Measurements from ENCODE around the gene ZNF436. TPM values are rescaled to one million over a fixed set of nuclear protein-coding genes. Genes with fewer than 3 reads are reported as not detected.
"Not testable (repeated sequence)": the region's sequence is repeated elsewhere in the genome, so short reads cannot be mapped to it uniquely, and the experiment has no call there.

ZNF436 gene
- polyA plus RNA-seq, 1 donor (not counting 4 experiments of a cell fraction or from before 2014, with no cell fraction given), result 12.6 TPM

DNA sequence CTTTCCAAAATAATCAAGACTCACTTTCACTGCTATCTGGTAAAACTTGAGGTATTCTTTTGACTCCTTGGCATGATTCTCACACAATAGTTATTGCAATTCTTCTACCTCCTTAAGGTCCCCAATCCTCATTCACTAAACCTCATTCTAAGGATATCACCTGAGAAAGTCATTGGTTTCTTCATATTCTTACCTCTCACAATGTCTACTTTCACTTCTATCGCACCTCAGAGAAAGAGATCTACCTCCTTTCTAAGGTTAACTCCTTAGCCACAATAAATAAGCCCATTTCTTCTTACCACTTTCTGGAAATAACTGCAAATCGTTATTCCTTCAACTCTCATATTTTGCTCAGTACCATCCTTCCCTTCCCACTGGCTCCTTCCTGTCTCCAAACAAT is 44.2 kb downstream of the ZNF436 start:
- Histone ChIP-seq H3K36me3 (ENCODE audit: control insufficient read depth in 2 of 2, extremely low read depth in 1 of 2, insufficient read depth in 2 of 2, low read length in 2 of 2) (peaks cover 11 to 39% of the 10 kb centered on the region in 2 experiments), H3K4me1 (ENCODE audit: control insufficient read depth, extremely low read depth, insufficient read depth, low read length) (peaks cover 7% of the 10 kb centered on the region), H3K4me3 (ENCODE audit: control insufficient read depth in 2 of 3, extremely low read depth in 1 of 3, insufficient read depth in 2 of 3, low read depth in 1 of 3, low read length in 3 of 3) (no peak overlapping the region), H3K27ac (ENCODE audit: control insufficient read depth, insufficient read depth, low read length) (no peak overlapping the region), H4K20me1 (ENCODE audit: control insufficient read depth, extremely low read depth, insufficient read depth, low read length) (peaks cover 10% of the 10 kb centered on the region), H3K27me3 (ENCODE audit: control insufficient read depth, extremely low read depth, insufficient read depth, low read length) (no peaks in the 10 kb centered on the region), H2AFZ (ENCODE audit: control insufficient read depth, low read length) (no peak overlapping the region), H3K9ac (ENCODE audit: control insufficient read depth, extremely low read depth, insufficient read depth, low read length) (no peak overlapping the region), H3K9me1 (ENCODE audit: control insufficient read depth, extremely low read depth, insufficient read depth, low read length) (peaks cover 2% of the 10 kb centered on the region), H3K79me2 (ENCODE audit: control insufficient read depth, insufficient read depth, low read length) (peaks cover 66% of the 10 kb centered on the region), H3K9me3 (ENCODE audit: control insufficient read depth, low read depth, low read length) (no peaks in the 10 kb centered on the region), H3K4me2 (ENCODE audit: control insufficient read depth, extremely low read depth, insufficient read depth, low read depth, low read length) (no peak overlapping the region)
- dilution Hi-C loops (cut with MboI; ENCODE audit: extremely low pct_ligation_motif_present, low sequenced_read_pairs), result no loop called here
- FAIRE-seq, result no peak
- TF ChIP-seq, protein P1, sequence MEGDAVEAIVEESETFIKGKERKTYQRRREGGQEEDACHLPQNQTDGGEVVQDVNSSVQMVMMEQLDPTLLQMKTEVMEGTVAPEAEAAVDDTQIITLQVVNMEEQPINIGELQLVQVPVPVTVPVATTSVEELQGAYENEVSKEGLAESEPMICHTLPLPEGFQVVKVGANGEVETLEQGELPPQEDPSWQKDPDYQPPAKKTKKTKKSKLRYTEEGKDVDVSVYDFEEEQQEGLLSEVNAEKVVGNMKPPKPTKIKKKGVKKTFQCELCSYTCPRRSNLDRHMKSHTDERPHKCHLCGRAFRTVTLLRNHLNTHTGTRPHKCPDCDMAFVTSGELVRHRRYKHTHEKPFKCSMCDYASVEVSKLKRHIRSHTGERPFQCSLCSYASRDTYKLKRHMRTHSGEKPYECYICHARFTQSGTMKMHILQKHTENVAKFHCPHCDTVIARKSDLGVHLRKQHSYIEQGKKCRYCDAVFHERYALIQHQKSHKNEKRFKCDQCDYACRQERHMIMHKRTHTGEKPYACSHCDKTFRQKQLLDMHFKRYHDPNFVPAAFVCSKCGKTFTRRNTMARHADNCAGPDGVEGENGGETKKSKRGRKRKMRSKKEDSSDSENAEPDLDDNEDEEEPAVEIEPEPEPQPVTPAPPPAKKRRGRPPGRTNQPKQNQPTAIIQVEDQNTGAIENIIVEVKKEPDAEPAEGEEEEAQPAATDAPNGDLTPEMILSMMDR (optimal IDR thresholded peaks at IDR 0.05 in 1 of 3, IDR thresholded peaks at IDR 0.05 in 1 of 3, conservative IDR thresholded peaks at IDR 0.05 in 1 of 3; ENCODE audit: extremely low read depth in 1 of 3, insufficient read depth in 2 of 3, low read length in 3 of 3), result no peak
- TF ChIP-seq EZH2 (IDR thresholded peaks at IDR 0.05; ENCODE audit: low read length), result no peak
- DNase-seq (ENCODE audit: low read depth, low spot score), result no peak

DNA sequence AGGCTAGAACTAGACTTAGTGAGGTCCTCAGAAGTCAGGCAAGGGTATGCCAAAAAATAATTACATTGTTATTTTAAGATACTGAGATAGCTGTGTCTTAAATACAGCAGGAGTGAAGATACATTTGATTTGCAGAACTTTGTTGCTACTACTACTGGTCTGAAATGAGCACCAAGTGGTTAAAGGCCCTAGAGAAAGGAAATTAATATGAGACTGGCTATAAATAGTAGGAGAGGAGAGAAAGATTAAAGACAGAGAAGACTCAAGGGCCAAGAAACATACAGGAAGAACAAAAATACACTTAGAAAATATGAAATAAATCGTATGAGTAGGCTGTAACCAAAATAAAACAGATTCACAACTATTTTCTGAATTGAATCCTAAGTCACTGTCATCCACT is 46.9 kb downstream of the ZNF436 start:
- H3K4me1 ChIP-seq (ENCODE audit: control insufficient read depth, extremely low read depth, insufficient read depth, low read length), result no peaks in the 10 kb centered on the region
- no peak overlapping the region for H2AFZ ChIP-seq (ENCODE audit: control insufficient read depth, low read length)
- dilution Hi-C loops (cut with MboI; ENCODE audit: extremely low pct_ligation_motif_present, low sequenced_read_pairs), result no loop called here
- H3K9me3 ChIP-seq (ENCODE audit: control insufficient read depth, low read depth, low read length), result no peaks in the 10 kb centered on the region
- no peak overlapping the region for H3K27ac ChIP-seq (ENCODE audit: control insufficient read depth, insufficient read depth, low read length)
- peaks cover 17 to 50% of the 10 kb centered on the region in 2 experiments for H3K36me3 ChIP-seq (ENCODE audit: control insufficient read depth in 2 of 2, extremely low read depth in 1 of 2, insufficient read depth in 2 of 2, low read length in 2 of 2)
- H3K9me1 ChIP-seq (ENCODE audit: control insufficient read depth, extremely low read depth, insufficient read depth, low read length), result no peaks in the 10 kb centered on the region
- H3K9ac ChIP-seq (ENCODE audit: control insufficient read depth, extremely low read depth, insufficient read depth, low read length), result no peak overlapping the region
- FAIRE-seq (no peak), DNase-seq (ENCODE audit: low read depth, low spot score) (no peak)
- TF ChIP-seq, protein P1 (optimal IDR thresholded peaks at IDR 0.05 in 1 of 3, IDR thresholded peaks at IDR 0.05 in 1 of 3, conservative IDR thresholded peaks at IDR 0.05 in 1 of 3; ENCODE audit: extremely low read depth in 1 of 3, insufficient read depth in 2 of 3, low read length in 3 of 3), result no peak
- no peak for TF ChIP-seq EZH2 (IDR thresholded peaks at IDR 0.05; ENCODE audit: low read length)
- peaks cover 6% of the 10 kb centered on the region for H4K20me1 ChIP-seq (ENCODE audit: control insufficient read depth, extremely low read depth, insufficient read depth, low read length)
- no peak overlapping the region for H3K4me2 ChIP-seq (ENCODE audit: control insufficient read depth, extremely low read depth, insufficient read depth, low read depth, low read length)
- no peaks in the 10 kb centered on the region for H3K27me3 ChIP-seq (ENCODE audit: control insufficient read depth, extremely low read depth, insufficient read depth, low read length)
- H3K79me2 ChIP-seq (ENCODE audit: control insufficient read depth, insufficient read depth, low read length), result peaks cover 60% of the 10 kb centered on the region
- H3K4me3 ChIP-seq (ENCODE audit: control insufficient read depth in 2 of 3, extremely low read depth in 1 of 3, insufficient read depth in 2 of 3, low read depth in 1 of 3, low read length in 3 of 3), result no peak overlapping the region

GRCh38 chr1:23310280-23310679 is 59.4 kb downstream of the ZNF436 start:
- DNase-seq (ENCODE audit: low read depth, low spot score) (peak; percentile 13), FAIRE-seq (peak; percentile 87)
- Histone ChIP-seq H3K27ac (ENCODE audit: control insufficient read depth, insufficient read depth, low read length) (peak overlapping the region; percentile 15), H3K4me1 (ENCODE audit: control insufficient read depth, extremely low read depth, insufficient read depth, low read length) (peaks cover 20% of the 10 kb centered on the region), H3K79me2 (ENCODE audit: control insufficient read depth, insufficient read depth, low read length) (peaks cover 27% of the 10 kb centered on the region), H3K36me3 (ENCODE audit: control insufficient read depth in 2 of 2, extremely low read depth in 1 of 2, insufficient read depth in 2 of 2, low read length in 2 of 2) (peaks cover 4 to 32% of the 10 kb centered on the region in 2 experiments)
- H3K27me3 ChIP-seq (ENCODE audit: control insufficient read depth, extremely low read depth, insufficient read depth, low read length); H3K9me3 ChIP-seq (ENCODE audit: control insufficient read depth, low read depth, low read length); H2AFZ ChIP-seq (ENCODE audit: control insufficient read depth, low read length); H3K4me2 ChIP-seq (ENCODE audit: control insufficient read depth, extremely low read depth, insufficient read depth, low read depth, low read length); H3K9me1 ChIP-seq (ENCODE audit: control insufficient read depth, extremely low read depth, insufficient read depth, low read length); H4K20me1 ChIP-seq (ENCODE audit: control insufficient read depth, extremely low read depth, insufficient read depth, low read length); H3K9ac ChIP-seq (ENCODE audit: control insufficient read depth, extremely low read depth, insufficient read depth, low read length); dilution Hi-C loops (cut with MboI; ENCODE audit: extremely low pct_ligation_motif_present, low sequenced_read_pairs); H3K4me3 ChIP-seq (ENCODE audit: control insufficient read depth in 2 of 3, extremely low read depth in 1 of 3, insufficient read depth in 2 of 3, low read depth in 1 of 3, low read length in 3 of 3): not testable (repeated sequence)
